Ishikawa (cell line): Measurements from ENCODE around the gene KIF5B.

Experiments used
- CEBPB ChIP-seq: IDR thresholded peaks from 2 replicates; pipeline ENCODE4 v1.6.1; 2012
- CREB1 ChIP-seq: IDR thresholded peaks from 2 replicates; pipeline ENCODE4 v1.6.1; 2012; ENCODE audit warnings: low read depth
- EGR1 ChIP-seq: IDR thresholded peaks from 2 replicates; pipeline ENCODE4 v1.6.1; 2012
- EP300 ChIP-seq: IDR thresholded peaks from 2 replicates; pipeline ENCODE4 v1.6.1; 2012; ENCODE audit warnings: borderline replicate concordance
- FOXM1 ChIP-seq: IDR thresholded peaks from 2 replicates; pipeline ENCODE4 v1.6.1; 2012; ENCODE audit warnings: low read depth, borderline replicate concordance
- NFIC ChIP-seq: IDR thresholded peaks from 2 replicates; pipeline ENCODE4 v1.6.1; 2012
- RAD21 ChIP-seq: IDR thresholded peaks from 2 replicates; pipeline ENCODE4 v1.6.1; 2012; ENCODE audit warnings: low read depth
- TAF1 ChIP-seq: IDR thresholded peaks from 2 replicates; pipeline ENCODE4 v1.6.1; 2012; ENCODE audit warnings: low read depth, mild to moderate bottlenecking
- TCF12 ChIP-seq: IDR thresholded peaks from 2 replicates; pipeline ENCODE4 v1.6.1; 2012; ENCODE audit warnings: low read depth
- TEAD4 ChIP-seq: IDR thresholded peaks from 2 replicates; pipeline ENCODE4 v1.6.1; 2012
- YY1 ChIP-seq: IDR thresholded peaks from 2 replicates; pipeline ENCODE4 v1.6.1; 2012; ENCODE audit warnings: low read depth
- ZBTB7A ChIP-seq: IDR thresholded peaks from 2 replicates; pipeline ENCODE4 v1.6.1; 2012; ENCODE audit warnings: low read depth
- TF ChIP-seq, protein P1 (sequence below): IDR thresholded peaks from 2 replicates; pipeline ENCODE4 v1.6.1; 2012
- TF ChIP-seq, protein P2 (sequence below): IDR thresholded peaks from 2 replicates; pipeline ENCODE4 v1.6.1; 2012; ENCODE audit warnings: low read depth, mild to moderate bottlenecking
- TF ChIP-seq, protein P3 (sequence below): IDR thresholded peaks from 2 replicates; pipeline ENCODE4 v1.6.1; 2012

The KIF5B gene

DNA sequence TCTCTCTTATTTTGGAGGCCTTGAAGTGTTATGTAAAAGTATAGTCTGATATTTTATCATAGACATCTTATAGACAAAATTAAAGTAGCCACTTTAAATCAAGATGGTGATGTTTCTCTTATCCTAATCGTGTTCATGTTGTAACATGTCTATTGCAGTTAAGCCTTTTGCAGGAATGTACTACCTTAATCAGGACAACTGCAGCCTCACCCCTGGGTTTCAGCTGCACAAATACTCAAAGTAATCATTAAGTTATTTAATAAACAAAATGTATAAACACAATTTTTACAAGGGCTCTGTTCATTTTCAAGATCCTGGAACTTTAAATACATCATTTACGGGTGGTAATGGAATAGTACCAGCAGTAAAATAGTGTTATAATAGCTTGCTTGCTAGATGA is 14.4 kb upstream of the KIF5B start:
- TF ChIP-seq TEAD4, result no peak
- TF ChIP-seq NFIC, result no peak
- TF ChIP-seq, protein P1, sequence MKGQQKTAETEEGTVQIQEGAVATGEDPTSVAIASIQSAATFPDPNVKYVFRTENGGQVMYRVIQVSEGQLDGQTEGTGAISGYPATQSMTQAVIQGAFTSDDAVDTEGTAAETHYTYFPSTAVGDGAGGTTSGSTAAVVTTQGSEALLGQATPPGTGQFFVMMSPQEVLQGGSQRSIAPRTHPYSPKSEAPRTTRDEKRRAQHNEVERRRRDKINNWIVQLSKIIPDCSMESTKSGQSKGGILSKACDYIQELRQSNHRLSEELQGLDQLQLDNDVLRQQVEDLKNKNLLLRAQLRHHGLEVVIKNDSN, result no peak
- no peak for TF ChIP-seq YY1
- TF ChIP-seq, protein P2, sequence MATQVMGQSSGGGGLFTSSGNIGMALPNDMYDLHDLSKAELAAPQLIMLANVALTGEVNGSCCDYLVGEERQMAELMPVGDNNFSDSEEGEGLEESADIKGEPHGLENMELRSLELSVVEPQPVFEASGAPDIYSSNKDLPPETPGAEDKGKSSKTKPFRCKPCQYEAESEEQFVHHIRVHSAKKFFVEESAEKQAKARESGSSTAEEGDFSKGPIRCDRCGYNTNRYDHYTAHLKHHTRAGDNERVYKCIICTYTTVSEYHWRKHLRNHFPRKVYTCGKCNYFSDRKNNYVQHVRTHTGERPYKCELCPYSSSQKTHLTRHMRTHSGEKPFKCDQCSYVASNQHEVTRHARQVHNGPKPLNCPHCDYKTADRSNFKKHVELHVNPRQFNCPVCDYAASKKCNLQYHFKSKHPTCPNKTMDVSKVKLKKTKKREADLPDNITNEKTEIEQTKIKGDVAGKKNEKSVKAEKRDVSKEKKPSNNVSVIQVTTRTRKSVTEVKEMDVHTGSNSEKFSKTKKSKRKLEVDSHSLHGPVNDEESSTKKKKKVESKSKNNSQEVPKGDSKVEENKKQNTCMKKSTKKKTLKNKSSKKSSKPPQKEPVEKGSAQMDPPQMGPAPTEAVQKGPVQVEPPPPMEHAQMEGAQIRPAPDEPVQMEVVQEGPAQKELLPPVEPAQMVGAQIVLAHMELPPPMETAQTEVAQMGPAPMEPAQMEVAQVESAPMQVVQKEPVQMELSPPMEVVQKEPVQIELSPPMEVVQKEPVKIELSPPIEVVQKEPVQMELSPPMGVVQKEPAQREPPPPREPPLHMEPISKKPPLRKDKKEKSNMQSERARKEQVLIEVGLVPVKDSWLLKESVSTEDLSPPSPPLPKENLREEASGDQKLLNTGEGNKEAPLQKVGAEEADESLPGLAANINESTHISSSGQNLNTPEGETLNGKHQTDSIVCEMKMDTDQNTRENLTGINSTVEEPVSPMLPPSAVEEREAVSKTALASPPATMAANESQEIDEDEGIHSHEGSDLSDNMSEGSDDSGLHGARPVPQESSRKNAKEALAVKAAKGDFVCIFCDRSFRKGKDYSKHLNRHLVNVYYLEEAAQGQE, result no peak
- TF ChIP-seq EP300, result no peak
- no peak for TF ChIP-seq ZBTB7A
- TF ChIP-seq TCF12, result no peak
- no peak for TF ChIP-seq RAD21
- TF ChIP-seq, protein P3, sequence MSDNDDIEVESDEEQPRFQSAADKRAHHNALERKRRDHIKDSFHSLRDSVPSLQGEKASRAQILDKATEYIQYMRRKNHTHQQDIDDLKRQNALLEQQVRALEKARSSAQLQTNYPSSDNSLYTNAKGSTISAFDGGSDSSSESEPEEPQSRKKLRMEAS, result no peak
- TF ChIP-seq EGR1, result no peak
- no peak for TF ChIP-seq CEBPB
- no peak for TF ChIP-seq FOXM1
- no peak for TF ChIP-seq CREB1
- TF ChIP-seq TAF1, result no peak

DNA sequence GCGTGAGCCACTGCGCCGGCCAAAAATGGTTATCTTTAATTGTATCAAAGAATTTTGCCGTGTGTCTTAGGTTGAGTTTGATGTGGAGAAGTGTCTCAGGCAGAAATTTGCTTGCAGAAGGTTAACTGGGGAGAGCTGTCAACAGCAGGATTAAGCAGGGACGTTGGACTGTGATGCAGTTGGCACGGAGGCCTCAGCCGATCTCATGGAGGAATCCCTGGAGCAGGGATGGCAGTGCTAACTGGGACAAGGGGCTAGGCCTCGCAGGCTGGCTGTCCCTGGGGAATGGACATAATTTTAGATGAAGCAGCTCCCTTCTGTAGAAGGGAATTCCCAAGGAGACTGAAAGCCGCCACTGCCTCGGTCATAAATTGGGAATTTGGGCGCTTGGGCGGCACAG is 12.3 kb upstream of the KIF5B start:
- TF ChIP-seq EGR1 (no peak), ZBTB7A (no peak), TAF1 (no peak), CREB1 (no peak)
- TF ChIP-seq, protein P3, result no peak

DNA sequence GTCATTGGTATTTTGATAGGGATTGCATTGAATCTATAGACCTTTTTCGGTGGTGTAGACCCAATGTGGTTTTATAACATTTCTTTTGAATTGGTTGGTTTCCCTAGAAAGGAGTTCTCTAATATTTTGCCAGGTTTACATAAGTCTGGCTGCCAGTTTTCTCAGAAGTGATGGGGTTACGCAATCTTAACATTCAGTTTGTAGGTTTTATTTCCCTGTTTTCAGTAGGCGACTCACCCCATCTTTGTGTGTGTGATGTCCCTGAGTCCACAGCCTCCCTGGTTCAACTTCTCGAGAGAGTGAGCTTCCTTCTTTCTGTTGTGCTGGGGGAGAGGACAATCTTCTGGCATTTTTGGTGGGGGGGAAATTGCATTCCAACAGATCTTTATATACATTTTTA is 9.6 kb upstream of the KIF5B start:
- TF ChIP-seq CEBPB (peak; percentile 88), FOXM1 (no peak), TCF12 (no peak), RAD21 (no peak), TEAD4 (no peak)
- TF ChIP-seq, protein P1, result no peak

DNA sequence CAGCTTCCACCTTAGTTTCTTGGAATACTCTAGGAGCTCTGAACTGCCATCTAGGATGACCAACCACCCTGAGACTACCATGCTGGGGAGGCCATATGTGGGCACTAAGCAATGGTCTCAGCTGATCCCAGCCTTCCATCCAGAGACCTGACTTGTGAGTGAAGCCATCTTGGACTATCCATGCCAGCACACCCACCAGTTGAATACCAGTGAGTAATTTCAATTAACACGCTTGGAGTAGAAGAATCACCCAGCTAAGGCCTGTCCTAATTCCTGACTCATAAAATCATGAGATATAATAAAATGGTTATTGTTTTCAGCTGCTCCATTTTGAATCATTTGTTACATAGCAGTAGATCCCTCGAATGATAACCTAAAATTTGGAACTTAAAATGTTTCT is 5.2 kb upstream of the KIF5B start:
- TF ChIP-seq EP300 (no peak), YY1 (no peak), NFIC (no peak), FOXM1 (no peak), CREB1 (no peak)
- TF ChIP-seq, protein P1, result no peak

DNA sequence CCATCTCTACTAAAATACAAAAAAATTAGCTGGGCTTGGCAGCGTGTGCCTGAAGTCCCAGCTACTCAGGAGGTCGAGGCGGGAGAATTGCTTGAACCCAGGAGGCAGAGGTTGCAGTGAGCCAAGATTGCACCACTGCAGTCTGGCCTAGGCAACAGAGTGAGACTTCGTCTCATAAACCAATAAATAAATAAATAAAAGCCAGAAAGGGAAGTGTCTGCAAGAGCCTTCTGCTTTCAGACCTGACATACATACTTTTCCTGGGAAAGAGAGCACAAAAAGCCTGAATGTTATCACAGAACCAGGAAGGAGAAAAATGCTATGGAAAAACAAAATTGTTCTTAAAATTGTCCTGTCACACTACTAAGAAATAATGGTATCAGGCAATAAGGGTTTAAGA is 4.1 kb upstream of the KIF5B start:
- TF ChIP-seq TAF1 (no peak), CREB1 (no peak), FOXM1 (no peak), TEAD4 (no peak), EGR1 (no peak), YY1 (no peak), ZBTB7A (no peak), EP300 (no peak), CEBPB (no peak), TCF12 (no peak), NFIC (no peak), RAD21 (no peak)
- TF ChIP-seq, protein P2, result no peak
- TF ChIP-seq, protein P3, result no peak
- TF ChIP-seq, protein P1, result no peak
